COLO829 (cell line): ENCODE measurements around the gene FAM120A.

ENCODE experiments used
- DNase-seq: peaks from one replicate; pipeline ENCODE4 v3.0.0; 2012; ENCODE audit warnings: low spot score

Gene FAM120A

GRCh38 chr9:93446073-93446472 lies 5.4 kb upstream of the FAM120A start:
- no peak for DNase-seq

- DNase-seq: no peak
These were observed 3.8 kb upstream of the FAM120A start for GRCh38 chr9:93447655-93448054.

- no peak for DNase-seq
These were observed 594 bp downstream of the FAM120A start for GRCh38 chr9:93451849-93452709.

DNA sequence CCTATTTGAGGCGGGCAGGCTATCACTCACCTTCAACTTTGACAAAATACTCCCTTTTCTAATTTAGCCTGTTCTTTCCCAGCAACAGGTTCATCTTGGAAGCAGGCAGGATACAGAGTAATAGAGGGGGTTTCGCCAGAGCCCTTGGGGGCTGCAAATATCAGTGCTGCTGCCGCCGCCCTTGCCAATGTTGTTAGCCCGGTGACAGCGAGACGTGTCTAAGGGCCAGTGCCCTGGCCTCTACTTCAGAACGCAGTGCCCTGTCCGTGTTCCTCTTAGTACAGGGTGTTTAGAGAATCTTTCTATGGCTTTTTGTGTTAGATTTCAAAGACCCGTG lies 1.2 kb downstream of the FAM120A start:
- no peak for DNase-seq

- DNase-seq: peak; percentile 92
These were observed 1.8 kb downstream of the FAM120A start, which contains the start of gene FAM120AOS for GRCh38 chr9:93453047-93453914. Gene FAM120AOS, minus strand, starts transcription at chr9:93453581. Its CDS starts 872 bp downstream, at chr9:93452709.

- no peak for DNase-seq
These were observed 4.5 kb downstream of the FAM120A start for GRCh38 chr9:93456022-93456421.

DNA sequence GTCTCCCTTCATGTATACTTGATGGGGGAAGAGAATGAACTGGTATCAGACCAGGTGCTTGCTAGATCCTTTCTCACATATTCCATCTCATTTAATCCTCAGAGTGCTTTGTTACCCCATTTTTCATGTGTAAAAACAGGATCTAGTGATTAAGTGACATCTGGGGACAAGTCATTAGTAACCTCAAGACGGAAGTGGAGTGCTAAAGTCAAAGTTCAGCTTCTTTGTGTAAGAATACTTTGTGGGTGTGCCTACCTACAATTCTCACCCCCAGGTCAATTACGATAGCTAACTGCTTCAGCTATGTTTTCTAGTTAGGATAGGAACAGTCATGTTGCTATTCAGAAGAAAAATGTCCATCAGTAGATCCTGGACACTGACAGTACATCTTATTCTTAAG lies 5.0 kb downstream of the FAM120A start:
- DNase-seq: no peak

DNA sequence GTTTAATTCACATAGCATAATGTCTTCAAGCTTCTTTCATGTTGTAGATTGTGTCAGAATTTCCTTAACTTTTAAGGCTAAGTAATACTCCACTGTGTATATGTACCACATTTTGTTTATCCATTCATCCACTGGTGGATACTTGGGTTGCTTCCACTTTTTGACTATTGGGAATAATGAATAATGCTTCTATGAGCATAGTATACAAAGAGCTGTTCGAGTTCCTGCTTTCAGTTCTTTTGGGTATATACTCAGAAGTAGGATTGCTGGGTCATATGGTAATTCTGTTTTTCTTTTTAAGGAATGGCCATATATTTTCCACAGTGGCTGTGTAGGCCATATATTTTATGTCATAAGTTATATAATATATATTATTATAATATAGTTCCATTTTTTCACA lies 5.5 kb downstream of the FAM120A start:
- no peak for DNase-seq

GRCh38 chr9:93458712-93459111 lies 7.2 kb downstream of the FAM120A start:
- no peak for DNase-seq

- no peak for DNase-seq
These were observed 8.0 kb downstream of the FAM120A start for GRCh38 chr9:93459432-93459847.

- no peak for DNase-seq
These were observed 9.4 kb downstream of the FAM120A start for GRCh38 chr9:93460689-93461413.

DNA sequence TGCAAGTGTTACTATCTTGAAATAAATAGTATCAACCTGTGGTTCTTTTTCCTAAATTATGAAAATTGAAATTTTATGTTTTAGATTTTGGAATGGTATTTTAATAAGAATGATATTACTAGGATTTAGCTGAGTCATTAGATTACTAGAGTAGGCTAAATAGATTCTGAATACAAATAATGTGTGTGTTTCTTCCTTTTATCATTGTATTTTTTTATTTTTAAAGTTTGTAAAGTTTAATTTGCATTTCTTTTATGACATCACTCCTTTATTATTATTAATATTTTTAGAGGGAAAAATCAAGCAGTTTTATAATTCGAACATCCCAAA lies 9.9 kb downstream of the FAM120A start:
- DNase-seq: no peak

GRCh38 chr9:93461821-93462220 lies 10.3 kb downstream of the FAM120A start:
- no peak for DNase-seq

GRCh38 chr9:93463638-93464248 lies 12.3 kb downstream of the FAM120A start:
- no peak for DNase-seq

DNA sequence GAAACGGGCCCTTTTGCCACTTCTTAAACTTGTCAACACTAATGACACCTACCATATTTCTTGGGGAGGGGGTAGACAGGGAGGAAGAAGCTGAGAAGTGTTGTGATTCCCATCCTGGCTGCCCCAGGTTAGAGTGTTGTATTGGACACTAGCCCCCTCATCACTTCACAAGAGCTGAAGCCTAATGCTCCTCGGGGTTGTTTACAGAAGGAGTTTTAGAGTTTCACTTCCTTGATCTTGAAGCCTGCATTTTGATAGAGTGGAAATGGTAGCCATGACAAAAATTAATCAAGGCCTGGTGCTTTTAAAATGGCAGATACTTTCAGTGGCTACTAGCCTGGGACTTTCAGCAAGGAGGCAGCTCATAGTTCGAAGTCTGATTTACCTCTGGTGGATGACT lies 12.9 kb downstream of the FAM120A start:
- DNase-seq: no peak

DNA sequence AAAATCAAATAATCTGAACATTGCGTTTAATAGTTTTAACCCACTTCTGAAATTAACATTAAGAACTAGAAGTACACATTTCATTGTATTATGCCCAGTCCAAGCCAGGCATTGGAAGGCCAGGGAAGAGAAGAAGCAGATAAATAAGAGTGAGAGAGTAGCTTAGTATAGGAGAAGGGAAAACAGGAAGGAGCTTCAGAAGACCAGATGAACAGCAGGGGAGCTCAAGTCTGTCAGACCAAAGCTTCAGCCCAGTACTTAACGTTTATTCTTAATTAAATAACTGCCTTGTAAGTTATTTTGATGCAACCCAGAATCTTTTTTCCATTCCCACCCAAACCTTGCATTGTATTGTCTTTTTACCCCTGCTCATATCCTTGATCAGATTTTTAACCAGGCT lies 13.4 kb downstream of the FAM120A start:
- no peak for DNase-seq

DNA sequence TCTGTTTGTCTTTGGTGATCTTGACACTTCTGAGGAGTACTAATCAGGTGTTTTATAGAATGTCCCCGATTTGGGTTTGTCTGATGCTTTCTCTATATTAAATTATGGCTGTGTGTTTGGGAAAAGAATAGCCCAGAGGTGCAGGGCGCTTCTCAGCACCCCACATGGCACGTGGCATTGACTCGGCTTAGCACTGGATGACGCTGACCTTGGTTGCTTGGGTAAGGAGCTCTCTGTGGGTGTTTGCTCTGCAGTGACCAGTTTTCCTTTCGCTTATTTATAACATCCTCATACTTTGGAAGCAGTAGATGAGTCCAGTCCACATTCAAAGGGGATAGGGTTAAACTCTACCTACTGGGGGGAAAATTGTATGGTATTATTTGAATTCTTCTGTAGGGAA lies 14.4 kb downstream of the FAM120A start:
- DNase-seq: no peak

DNA sequence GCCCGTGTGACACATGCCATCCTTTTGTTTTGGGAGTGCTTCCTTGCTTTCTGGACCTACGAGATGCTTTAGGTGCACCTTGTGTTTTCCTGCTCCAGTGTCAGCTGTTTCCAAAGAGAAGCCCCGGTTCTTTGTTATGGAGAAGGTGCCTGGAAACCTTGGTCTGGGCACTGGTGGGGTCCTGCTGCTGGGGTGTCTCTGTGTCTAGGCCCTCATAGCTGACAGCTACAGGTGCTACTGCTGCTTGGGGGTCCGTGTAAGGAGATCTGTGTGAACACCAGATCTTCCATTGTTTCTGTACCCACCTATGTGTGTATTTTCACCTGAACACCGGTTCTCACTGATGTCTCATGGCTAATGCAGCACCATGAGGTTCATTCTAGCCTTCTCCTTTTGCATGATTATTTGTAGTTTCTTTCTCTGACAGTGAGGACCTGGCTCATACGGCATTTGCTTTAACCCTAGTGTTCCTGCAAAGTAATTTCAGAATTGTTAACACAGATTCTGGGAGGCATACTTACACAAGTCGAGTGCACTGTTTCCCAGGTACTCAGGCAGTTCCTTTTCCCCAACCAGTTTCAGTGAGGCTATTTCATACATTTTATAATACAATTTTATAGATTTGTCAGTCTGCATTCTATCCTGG lies 15.1 kb downstream of the FAM120A start:
- DNase-seq: no peak

DNA sequence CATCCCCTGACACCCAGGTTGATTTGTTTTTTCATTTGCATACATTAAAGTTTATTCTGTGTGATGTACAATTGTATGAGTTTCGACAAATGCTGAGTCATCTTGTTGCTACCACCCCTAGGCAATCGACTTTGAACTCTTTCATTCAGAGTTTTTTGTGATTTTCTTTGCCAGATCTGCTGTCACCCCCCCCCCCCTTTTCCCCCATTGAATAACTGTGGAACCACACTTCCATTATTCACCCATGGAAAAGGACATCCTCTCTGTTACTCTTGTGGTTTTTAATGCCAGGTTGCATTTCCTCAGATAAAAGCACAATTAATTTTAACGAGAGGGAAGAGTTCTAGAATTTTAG lies 15.6 kb downstream of the FAM120A start:
- DNase-seq: no peak

DNA sequence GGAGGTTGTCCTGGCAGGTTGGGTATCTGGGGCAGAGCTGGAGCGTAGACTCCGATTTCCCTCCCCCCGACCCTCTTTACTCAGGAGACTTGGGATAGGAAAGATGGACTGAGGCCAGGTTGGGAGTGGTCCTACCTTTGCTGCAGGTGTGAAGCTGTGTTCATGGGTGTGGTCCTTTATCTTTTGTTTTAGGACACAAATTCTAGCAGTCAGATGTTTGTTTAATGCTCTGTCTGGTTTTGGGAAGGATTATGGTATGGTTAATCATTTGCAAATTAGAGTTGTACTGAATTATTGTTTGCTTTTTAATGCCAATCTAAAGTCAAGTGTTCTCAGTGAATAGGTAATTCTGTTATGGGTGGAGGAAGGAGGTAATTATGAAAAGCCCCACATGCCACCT lies 16.0 kb downstream of the FAM120A start:
- no peak for DNase-seq

DNA sequence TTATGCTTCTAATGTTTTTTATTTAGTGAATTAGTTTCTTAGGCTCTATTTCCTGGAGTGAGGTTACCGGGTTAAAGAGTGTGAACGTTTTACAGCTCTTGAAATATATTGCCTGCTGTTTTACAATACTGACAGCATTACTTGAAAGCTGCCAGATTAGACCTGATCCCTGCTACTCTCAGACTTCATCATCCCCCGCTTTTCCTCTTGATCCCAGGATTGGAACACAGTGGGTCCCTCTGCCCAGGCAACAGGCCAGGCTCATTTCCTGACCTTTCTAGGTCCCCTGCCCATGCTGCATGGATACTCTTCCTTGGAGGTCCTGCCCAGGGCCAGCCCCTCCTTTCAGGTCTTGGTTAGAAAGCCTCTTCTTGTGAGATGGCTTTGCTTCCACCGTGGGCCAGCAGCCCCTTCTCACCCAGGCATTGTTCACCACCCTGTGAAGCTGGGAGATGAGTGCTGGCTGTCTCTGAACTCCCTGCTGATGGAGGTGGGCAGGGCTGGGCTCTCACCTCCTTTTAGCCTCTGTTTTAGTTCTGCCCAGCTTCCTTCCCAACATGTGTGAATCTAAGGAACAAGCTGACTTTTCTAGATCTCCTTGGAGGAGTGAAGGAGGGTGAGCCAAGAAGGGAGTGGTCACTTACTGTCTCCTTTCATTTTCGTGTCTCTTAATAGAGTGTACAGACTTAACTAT lies 17.4 kb downstream of the FAM120A start:
- DNase-seq: no peak
